ENCODE data around the gene TMEM50B.
A peak's percentile ranks its signal among the peaks of the same experiment; 100 is the strongest.
"Not testable (repeated sequence)": the region's sequence is repeated elsewhere in the genome, so short reads cannot be mapped to it uniquely, and the experiment has no call there.

TMEM50B gene

DNA sequence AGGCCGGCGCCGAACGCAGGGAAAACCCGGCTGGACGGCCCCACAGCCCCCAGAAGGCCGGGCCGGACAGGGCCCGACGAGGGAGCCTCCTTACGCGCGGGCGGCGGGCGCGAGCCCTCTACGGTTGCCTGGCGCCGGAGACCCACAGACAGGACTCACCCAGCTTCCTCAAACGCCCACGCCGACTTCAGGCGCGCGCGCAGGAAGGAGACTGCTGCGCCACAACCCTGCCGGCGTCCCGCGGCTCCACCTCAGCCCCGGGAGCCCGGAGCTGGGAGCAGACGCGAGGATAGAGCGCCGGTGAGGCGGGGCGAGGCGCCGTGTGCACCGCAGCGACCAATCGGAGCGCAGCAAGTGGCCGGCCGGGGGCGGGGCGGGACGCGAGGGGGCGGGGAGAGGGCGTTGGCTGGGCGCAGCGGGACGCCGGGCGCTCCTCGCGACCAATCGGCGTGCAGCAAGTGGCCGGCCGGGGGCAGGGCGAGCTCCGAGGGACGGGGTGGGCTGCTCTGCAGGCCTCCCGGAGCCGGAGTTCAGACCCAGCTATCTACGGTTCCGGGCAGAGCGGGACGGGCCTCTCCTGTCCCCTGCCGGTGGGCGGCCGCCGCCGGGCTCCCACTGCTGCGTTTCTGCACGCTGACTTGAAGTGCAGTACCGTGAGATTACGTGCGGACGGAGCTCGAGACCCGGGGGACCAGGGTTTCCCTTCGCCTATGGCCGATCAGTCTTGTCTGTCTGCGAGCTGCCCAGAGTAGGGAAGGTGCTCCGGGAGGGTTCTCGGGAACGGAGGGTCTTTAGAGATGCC, at the start of gene TMEM50B:
TMEM50B (minus strand) TSS at position 296 of the 802 bp plus-strand sequence. CDS start 11,089 bp downstream, outside the sequence.
- peak; percentile 87 for DNase-seq

GRCh38 chr21:33522953-33523349, 43.2 kb upstream of the TMEM50B start:
- DNase-seq = no peak

GRCh38 chr21:33522297-33522952, 42.7 kb upstream of the TMEM50B start:
- no peak for DNase-seq

DNA sequence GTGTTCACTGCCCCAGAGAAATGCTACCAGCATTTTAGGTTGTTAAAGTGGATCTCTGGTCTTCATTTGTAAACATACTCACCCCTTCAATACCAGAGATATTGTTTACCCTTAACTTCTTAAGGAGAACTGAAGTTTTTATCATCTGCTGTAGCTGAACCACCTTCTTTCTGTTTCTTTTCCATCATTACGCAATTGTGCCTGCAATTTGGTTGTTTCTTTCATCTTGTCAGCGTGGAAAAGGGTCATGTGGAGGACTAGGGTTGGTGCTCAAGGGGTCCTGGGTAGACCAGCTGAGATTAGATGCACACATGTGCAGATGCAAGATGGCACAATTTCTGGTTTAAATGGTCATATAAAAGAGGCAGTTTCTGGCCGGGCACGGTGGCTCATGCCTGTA, 39.1 kb upstream of the TMEM50B start:
- DNase-seq = no peak

GRCh38 chr21:33514229-33514628, 34.5 kb upstream of the TMEM50B start:
- DNase-seq = no peak

GRCh38 chr21:33512481-33512880, 32.7 kb upstream of the TMEM50B start:
- DNase-seq = no peak

- DNase-seq = no peak
These were observed 31.9 kb upstream of the TMEM50B start for GRCh38 chr21:33511639-33512038.

DNA sequence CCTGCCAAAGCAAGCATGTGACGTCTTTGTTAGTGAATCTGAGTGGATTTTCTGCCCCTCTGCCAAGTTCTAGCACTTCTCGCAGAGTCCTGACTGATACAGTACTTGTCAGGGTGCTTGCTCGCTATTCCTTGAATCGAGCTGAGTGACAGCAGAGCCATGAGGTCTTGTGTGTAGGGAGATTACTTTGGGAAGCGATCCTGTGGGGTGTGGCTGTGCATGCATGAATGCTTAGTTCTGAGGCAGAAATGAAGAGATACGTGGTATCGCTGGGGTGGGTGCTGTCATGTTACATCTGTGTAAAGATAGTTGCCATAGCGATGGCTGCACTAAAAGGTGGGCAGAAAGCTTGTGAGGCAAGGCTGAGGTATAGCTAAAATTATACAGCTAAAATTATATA, 31.1 kb upstream of the TMEM50B start:
- DNase-seq = no peak

DNA sequence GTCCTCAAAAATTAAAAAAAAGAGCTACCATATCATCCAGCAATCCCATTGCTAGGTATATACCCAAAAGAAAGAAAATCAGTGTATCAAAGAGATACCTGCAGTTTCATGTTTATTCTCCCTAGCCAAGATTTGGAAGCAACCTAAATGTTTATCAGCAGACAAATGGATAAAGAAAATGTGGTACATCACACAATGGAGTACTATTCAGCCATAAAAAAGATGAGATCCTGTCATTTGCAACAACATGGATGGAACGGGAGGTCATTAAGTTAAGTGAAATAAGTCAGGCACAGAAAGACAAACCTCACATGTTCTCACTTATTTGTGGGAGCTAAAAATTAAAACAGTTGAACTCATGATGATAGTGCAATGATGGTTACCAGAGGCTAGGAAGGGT, 27.2 kb upstream of the TMEM50B start:
- not testable (repeated sequence) for DNase-seq

- no peak for DNase-seq
These were observed 26.1 kb upstream of the TMEM50B start for GRCh38 chr21:33505833-33506232.

GRCh38 chr21:33496345-33496744, 16.6 kb upstream of the TMEM50B start:
- peak; percentile 20 for DNase-seq

DNA sequence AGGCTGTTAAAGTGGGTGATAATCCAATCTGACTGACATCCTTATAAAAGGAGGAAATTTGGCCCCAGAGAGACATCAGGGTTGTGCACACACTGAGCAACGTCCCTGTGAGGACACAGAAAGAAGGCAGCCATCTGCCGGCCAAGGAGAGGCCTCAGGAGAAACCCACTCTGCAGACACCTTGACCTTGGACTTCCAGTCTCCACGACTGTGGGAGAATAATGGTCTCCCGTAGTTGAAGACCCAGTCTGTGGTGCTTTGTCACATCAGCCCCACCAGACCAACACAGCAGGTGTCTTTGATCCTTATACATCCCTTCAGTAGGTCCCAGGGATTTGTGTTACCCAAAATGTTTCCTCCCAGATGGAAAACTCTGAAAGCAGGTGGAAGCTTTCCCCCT, 16.0 kb upstream of the TMEM50B start:
- DNase-seq = no peak

- DNase-seq = no peak
These were observed 14.0 kb upstream of the TMEM50B start for GRCh38 chr21:33493756-33494155.

- no peak for DNase-seq
These were observed 12.8 kb upstream of the TMEM50B start for GRCh38 chr21:33492571-33492970.

DNA sequence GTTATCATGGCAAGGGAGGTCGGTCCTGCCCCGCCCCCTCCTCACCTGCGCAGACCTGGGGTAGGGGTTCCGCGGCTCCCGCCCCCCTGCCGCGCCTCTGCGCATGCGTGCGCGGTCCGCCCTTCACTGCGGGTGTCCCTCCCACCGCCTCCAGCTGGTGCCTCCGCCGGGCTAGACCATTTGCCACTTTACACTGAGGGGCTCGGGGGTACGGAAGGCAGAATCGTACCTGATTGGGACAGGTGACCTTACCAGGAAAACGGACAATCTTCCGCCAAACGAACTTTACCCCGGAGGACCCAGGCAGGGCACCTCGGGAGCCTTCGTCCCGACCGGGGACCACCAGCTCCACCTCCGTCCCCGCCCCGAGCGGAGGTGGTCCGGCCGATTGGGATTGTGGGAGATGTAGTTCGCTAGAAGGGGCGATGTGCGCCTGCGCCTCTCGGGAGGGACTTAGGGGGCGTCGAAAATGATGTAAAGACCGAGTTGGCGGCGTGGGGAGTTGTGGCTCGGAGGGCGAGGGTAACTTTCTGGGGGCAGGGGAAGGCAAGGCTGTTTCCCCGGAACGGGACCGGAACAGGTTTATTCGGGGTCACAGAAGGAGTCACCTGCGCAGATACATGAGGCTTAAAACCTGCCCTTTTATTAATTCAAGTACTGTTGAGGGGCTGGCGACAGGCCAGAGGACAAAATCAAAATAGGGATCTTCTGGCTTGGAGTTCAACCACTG, 11.8 kb upstream of the TMEM50B start, which contains the start of gene DNAJC28:
DNAJC28 (minus strand) TSS at position 344 of the 730 bp plus-strand sequence. CDS start 2,323 bp downstream, outside the sequence.
- peak; percentile 90 for DNase-seq

GRCh38 chr21:33490991-33491372, 11.2 kb upstream of the TMEM50B start:
- no peak for DNase-seq

DNA sequence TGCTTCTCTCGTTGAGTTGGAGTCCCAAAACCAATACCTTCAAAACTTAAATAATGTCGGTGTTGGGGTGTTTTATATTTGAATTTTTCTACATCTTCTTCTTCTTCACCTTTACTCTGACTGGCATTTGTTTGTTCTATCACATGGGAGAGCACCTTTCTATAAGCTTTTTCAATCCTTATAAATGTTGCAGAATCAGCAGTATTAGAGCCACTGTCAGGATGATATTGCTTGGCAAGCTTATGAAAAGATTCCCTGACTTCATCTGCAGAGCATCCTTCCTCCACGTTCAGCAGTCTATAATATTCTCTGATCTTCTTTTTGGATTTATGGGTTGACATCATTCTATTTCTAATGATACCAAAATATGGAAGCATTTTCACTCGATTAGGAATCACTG, 9.2 kb upstream of the TMEM50B start:
- no peak for DNase-seq

GRCh38 chr21:33487996-33488395, 8.2 kb upstream of the TMEM50B start:
- DNase-seq = no peak

DNA sequence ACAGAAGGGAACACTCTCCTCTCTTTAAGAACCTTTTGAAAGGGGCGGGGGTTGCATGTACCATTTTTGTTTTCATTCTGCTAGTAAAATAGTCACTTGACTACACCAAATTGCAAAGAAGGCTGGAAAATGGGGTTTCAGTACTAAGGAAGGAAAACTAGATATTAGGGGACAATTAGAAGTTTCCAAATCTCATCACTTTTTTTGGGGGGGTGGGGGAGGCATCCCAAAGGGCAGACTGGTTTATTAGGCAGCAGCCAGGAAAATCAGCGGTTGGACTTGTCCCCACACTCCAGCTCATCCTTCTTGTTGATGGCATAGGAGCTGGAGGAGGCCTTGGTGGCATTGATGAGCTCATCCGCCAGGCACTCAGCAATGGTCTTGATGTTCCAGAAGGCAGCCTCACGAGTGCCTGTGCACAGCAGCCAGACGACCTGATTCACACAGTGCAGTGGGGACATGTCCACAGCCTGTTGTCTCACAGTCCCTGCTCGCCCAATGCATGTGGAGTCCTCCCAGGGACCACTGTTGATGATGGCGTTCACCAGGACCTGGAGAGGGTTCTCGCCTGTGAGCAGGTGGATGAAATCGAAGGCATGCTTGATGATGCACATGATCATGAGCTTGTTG, 1.7 kb upstream of the TMEM50B start:
- DNase-seq = no peak

GRCh38 chr21:33480481-33481103, 818 bp upstream of the TMEM50B start:
- DNase-seq = no peak

- DNase-seq = peak; percentile 7
These were observed 667 bp downstream of the TMEM50B start for GRCh38 chr21:33478935-33479678.

GRCh38 chr21:33478182-33478581, 1.6 kb downstream of the TMEM50B start:
- no peak for DNase-seq

Measured in NCI-H146 (cell line).